ENCODE measurements around the gene KCNMB2. TPM values are rescaled to one million over a fixed set of nuclear protein-coding genes. Genes with fewer than 3 reads are reported as not detected.

KCNMB2 gene
- total RNA-seq, 2 donors from 2014 or later: 0.42 to 0.72 TPM

DNA sequence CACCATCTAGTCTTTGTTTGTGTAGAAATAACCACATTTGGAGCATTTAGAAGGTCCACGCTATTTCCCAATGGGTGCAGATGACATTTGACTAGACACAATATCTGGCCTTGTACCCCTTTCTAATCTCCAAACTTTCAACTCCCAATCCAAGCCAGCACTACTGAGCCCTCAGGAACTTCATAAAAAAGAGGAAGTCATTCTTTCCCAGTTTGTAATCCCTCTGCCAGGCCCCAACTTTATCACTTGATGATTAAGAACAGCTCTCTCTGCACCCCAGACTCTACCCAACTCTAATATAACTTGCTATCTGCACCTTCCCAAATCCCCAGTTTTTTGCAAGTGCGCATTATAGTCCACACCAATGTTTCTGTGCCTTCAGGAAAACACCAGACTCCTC lies 170.2 kb downstream of the KCNMB2 start:
- DNase-seq: no peak
- TF ChIP-seq, protein P1, sequence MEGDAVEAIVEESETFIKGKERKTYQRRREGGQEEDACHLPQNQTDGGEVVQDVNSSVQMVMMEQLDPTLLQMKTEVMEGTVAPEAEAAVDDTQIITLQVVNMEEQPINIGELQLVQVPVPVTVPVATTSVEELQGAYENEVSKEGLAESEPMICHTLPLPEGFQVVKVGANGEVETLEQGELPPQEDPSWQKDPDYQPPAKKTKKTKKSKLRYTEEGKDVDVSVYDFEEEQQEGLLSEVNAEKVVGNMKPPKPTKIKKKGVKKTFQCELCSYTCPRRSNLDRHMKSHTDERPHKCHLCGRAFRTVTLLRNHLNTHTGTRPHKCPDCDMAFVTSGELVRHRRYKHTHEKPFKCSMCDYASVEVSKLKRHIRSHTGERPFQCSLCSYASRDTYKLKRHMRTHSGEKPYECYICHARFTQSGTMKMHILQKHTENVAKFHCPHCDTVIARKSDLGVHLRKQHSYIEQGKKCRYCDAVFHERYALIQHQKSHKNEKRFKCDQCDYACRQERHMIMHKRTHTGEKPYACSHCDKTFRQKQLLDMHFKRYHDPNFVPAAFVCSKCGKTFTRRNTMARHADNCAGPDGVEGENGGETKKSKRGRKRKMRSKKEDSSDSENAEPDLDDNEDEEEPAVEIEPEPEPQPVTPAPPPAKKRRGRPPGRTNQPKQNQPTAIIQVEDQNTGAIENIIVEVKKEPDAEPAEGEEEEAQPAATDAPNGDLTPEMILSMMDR (IDR thresholded peaks at IDR 0.05): no peak
- no peaks in the 10 kb centered on the region for H3K36me3 ChIP-seq
- H3K4me1 ChIP-seq: no peaks in the 10 kb centered on the region
- H3K4me3 ChIP-seq: no peak overlapping the region
- H3K27me3 ChIP-seq: no peaks in the 10 kb centered on the region
- H3K27ac ChIP-seq: no peak overlapping the region
- H3K9me3 ChIP-seq: no peaks in the 10 kb centered on the region
- intact Hi-C loops (cut with DNase I): no loop called here
- no peak overlapping the region for H3K9ac ChIP-seq (ENCODE audit: low read depth in 2 of 2, low read length in 2 of 2)

DNA sequence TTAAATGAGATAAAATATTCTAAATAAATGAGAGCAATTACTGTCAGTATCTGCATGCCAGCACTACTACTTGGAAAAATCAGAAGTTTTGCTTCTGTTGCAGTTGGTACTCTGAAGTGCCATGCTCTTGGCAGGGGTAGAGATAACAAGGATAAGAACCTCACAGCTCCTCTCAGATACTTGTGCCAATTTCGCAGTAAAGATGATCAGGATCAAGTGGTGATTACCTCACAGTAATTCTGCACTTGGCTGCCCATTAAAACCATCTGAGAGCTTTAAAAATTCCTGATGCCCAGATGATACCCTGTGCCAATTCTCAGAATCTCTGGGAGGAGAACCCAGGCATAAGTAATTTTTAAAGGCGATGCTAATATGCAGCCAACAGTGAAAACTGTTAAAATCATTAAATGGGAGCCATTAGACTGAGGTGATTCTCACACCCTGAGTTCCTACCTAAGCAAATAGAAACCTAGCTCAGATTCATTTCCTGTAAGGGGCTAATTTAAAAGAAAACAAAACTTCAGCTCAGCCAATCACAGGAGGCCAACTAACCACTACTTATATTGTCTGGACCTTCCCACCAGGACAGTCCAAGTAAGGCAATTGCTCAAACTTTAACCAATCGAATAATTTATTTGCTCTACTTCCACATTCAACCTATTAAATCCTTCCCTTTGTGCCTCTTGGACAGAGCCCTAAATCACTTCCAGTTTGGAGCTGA lies 171.2 kb downstream of the KCNMB2 start:
- Histone ChIP-seq H3K27me3 (no peaks in the 10 kb centered on the region), H3K4me1 (no peaks in the 10 kb centered on the region), H3K9me3 (no peaks in the 10 kb centered on the region), H3K27ac (no peak overlapping the region), H3K9ac (ENCODE audit: low read depth in 2 of 2, low read length in 2 of 2) (no peak overlapping the region), H3K4me3 (no peak overlapping the region), H3K36me3 (no peaks in the 10 kb centered on the region)
- DNase-seq: no peak
- intact Hi-C loops (cut with DNase I): no loop called here
- TF ChIP-seq, protein P1 (IDR thresholded peaks at IDR 0.05): no peak

DNA sequence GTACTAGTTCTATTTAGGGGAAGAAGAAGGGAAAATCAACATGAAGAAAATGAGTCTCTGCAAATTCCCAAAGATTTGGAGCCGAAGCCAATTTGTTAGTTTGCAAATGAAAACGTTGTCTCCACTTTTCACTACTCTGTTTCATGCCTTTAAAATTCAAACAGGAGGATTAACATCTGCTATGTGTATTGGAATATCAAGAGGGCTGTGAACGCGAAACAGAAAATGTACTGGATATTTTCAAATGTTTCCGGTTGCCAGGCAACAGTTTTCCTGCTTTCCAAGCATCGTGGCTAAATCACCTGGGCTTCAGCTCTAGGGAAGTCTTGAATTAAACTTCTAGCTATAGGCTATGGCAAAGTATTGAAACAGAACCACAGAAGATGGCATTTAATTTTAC lies 172.8 kb downstream of the KCNMB2 start:
- TF ChIP-seq, protein P1 (IDR thresholded peaks at IDR 0.05): no peak
- H3K9me3 ChIP-seq: no peaks in the 10 kb centered on the region
- DNase-seq: no peak
- no peaks in the 10 kb centered on the region for H3K36me3 ChIP-seq
- H3K4me1 ChIP-seq: no peaks in the 10 kb centered on the region
- intact Hi-C loops (cut with DNase I): no loop called here
- no peak overlapping the region for H3K27ac ChIP-seq
- H3K27me3 ChIP-seq: no peaks in the 10 kb centered on the region
- H3K9ac ChIP-seq (ENCODE audit: low read depth in 2 of 2, low read length in 2 of 2): no peak overlapping the region
- no peak overlapping the region for H3K4me3 ChIP-seq

DNA sequence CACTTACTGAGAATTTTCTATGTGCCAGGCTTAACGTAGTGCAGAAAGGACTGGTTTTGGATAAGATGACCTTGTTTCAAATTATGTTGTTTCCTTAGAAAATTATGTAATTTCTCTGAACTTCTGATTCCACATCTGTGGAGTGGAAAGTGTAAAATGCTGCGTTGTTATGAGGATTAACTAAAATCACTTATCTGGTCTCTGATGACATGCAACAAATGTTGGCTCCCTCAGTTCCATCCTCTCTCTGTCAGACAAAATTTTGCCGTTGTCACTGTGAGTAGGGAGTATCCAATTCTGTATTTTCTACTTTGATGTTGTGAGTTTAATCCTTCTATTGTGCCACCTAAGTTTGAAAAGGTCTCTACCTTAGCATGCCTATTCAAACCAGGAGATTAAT lies 175.5 kb downstream of the KCNMB2 start:
- Histone ChIP-seq H3K9ac (ENCODE audit: low read depth in 2 of 2, low read length in 2 of 2) (no peak overlapping the region), H3K4me1 (no peaks in the 10 kb centered on the region), H3K27ac (no peak overlapping the region), H3K4me3 (no peak overlapping the region), H3K36me3 (no peaks in the 10 kb centered on the region), H3K9me3 (no peaks in the 10 kb centered on the region), H3K27me3 (no peaks in the 10 kb centered on the region)
- no peak for DNase-seq
- intact Hi-C loops (cut with DNase I): no loop called here
- TF ChIP-seq, protein P1 (IDR thresholded peaks at IDR 0.05): no peak

DNA sequence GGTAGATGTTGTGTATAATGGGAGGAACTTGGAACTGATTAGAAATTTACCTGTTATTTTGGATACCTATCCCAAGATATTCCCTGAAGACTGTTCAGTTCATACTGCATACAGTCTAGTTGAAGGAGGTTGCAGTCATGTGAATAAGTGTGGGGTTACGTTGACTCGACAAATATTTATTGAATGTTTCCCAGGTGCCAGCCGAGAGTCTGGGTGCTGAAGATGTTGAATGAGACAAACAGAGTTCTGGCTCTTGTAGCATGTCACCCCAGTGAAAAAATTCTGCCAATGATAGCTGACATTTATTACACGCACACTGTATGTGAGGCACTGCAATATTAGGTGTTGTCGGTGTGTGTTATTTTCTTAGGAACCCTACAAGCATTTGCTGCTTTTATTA lies 176.0 kb downstream of the KCNMB2 start:
- H3K9me3 ChIP-seq: no peaks in the 10 kb centered on the region
- H3K36me3 ChIP-seq: no peaks in the 10 kb centered on the region
- H3K4me3 ChIP-seq: no peak overlapping the region
- intact Hi-C loops (cut with DNase I): no loop called here
- TF ChIP-seq, protein P1 (IDR thresholded peaks at IDR 0.05): no peak
- no peaks in the 10 kb centered on the region for H3K27me3 ChIP-seq
- no peak overlapping the region for H3K9ac ChIP-seq (ENCODE audit: low read depth in 2 of 2, low read length in 2 of 2)
- no peaks in the 10 kb centered on the region for H3K4me1 ChIP-seq
- H3K27ac ChIP-seq: no peak overlapping the region
- DNase-seq: no peak

Data from colonic mucosa (tissue), 4 donors.